Activated CD4-positive, alpha-beta T cell treated with anti-CD3 and anti-CD28 coated beads, Interleukin-10, Interleukin-2, amounts not matched to agents 100 ng/mL and 50 ng/mL, durations not matched to agents 16 hours and 8 hours (primary cell): Measurements from ENCODE around the gene SCML1.
A peak's percentile ranks its signal among the peaks of the same experiment; 100 is the strongest.
"Not testable (repeated sequence)": the region's sequence is repeated elsewhere in the genome, so short reads cannot be mapped to it uniquely, and the experiment has no call there.

Experiments
- DNase-seq: peaks from one replicate; pipeline ENCODE4 v3.0.0-alpha.2; 2020

Gene SCML1

GRCh38 chrX:17740137-17741122 lies 3.1 kb downstream of the SCML1 start:
- no peak for DNase-seq

GRCh38 chrX:17741123-17741511 lies 3.8 kb downstream of the SCML1 start:
- DNase-seq: no peak

GRCh38 chrX:17743913-17744312 lies 6.6 kb downstream of the SCML1 start:
- DNase-seq: no peak

GRCh38 chrX:17744896-17745523 lies 7.7 kb downstream of the SCML1 start:
- DNase-seq: no peak

GRCh38 chrX:17747692-17748091 lies 10.4 kb downstream of the SCML1 start:
- DNase-seq: no peak

GRCh38 chrX:17748684-17749083 lies 11.4 kb downstream of the SCML1 start:
- no peak for DNase-seq

- DNase-seq: no peak
Measured at GRCh38 chrX:17750436-17750835, 13.1 kb downstream of the SCML1 start.

GRCh38 chrX:17758382-17758781 lies 21.1 kb downstream of the SCML1 start:
- DNase-seq: no peak

GRCh38 chrX:17759990-17760389 lies 22.7 kb downstream of the SCML1 start:
- no peak for DNase-seq

GRCh38 chrX:17767734-17768133 lies 30.4 kb downstream of the SCML1 start:
- no peak for DNase-seq

GRCh38 chrX:17768997-17769396 lies 31.7 kb downstream of the SCML1 start:
- DNase-seq: no peak

- DNase-seq: no peak
Measured at GRCh38 chrX:17769701-17770269, 32.5 kb downstream of the SCML1 start.

GRCh38 chrX:17773221-17773876 lies 36.1 kb downstream of the SCML1 start:
- DNase-seq: no peak

- no peak for DNase-seq
Measured at GRCh38 chrX:17774053-17774452, 36.8 kb downstream of the SCML1 start.

GRCh38 chrX:17778997-17779396 lies 41.7 kb downstream of the SCML1 start:
- DNase-seq: no peak

- no peak for DNase-seq
Measured at GRCh38 chrX:17779434-17779833, 42.1 kb downstream of the SCML1 start.

GRCh38 chrX:17786554-17787347 lies 49.5 kb downstream of the SCML1 start:
- not testable (repeated sequence) for DNase-seq

- DNase-seq: no peak
Measured at GRCh38 chrX:17787557-17787956, 50.3 kb downstream of the SCML1 start.

- DNase-seq: peak; percentile 45
Measured at GRCh38 chrX:17788439-17788838, 51.1 kb downstream of the SCML1 start.

- DNase-seq: no peak
Measured at GRCh38 chrX:17788956-17789562, 51.8 kb downstream of the SCML1 start.

- DNase-seq: no peak
Measured at GRCh38 chrX:17792826-17793225, 55.5 kb downstream of the SCML1 start.

GRCh38 chrX:17798921-17799320 lies 61.6 kb downstream of the SCML1 start:
- DNase-seq: no peak
